ENCODE measurements around the gene TP63. TPM values are rescaled to one million over a fixed set of nuclear protein-coding genes. Genes with fewer than 3 reads are reported as not detected.

Gene TP63
- polyA plus RNA-seq, 1 experiment: not detected

- DNase-seq (ENCODE audit: low read depth): no peak
- TF ChIP-seq CTCF (IDR thresholded peaks at IDR 0.05; ENCODE audit: insufficient read depth, low read depth, low read length): no peak
- ChIA-PET POLR2A (no interaction called here), CTCF (no interaction called here)
- peaks cover 2% of the 10 kb centered on the region; the same call in 1 of the 2 replicates for H3K27me3 ChIP-seq (ENCODE audit: control insufficient read depth, insufficient read depth, low read length)
- H3K36me3 ChIP-seq (ENCODE audit: control insufficient read depth, insufficient read depth, low read length): no peaks in the 10 kb centered on the region
- H3K4me3 ChIP-seq (ENCODE audit: low read depth, low read length): no peak overlapping the region
Observed at GRCh38 chr3:189869165-189869564, 238.0 kb downstream of the TP63 start.

DNA sequence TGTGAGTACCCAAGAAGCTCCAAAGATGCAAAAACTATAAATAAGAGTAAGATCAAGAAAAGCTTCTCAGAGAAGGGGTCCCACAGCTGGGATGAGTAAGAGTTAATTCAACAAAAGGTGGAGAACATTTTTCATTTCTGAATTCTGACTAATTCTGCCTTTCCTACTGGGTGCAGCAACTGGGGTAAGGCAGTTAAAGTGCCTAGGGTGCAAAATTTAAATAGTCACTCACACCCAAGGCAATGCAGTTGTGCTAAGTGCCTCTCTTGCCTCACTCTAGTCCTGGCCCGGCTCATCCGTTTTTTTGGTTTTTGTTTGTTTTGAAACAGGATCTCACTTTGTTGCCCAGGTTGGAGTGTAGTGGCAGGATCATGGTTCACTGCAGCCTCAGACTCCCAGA lies 240.2 kb downstream of the TP63 start:
- TF ChIP-seq CTCF (IDR thresholded peaks at IDR 0.05; ENCODE audit: insufficient read depth, low read depth, low read length): no peak
- peaks cover 2% of the 10 kb centered on the region; the same call in 1 of the 2 replicates for H3K27me3 ChIP-seq (ENCODE audit: control insufficient read depth, insufficient read depth, low read length)
- CTCF ChIA-PET: interaction anchor here (1.2 kb wide), 1 partner anchor 24 kb away, joined by 3 read pairs; no protein-coding TSS in a partner anchor
- no peak overlapping the region for H3K4me3 ChIP-seq (ENCODE audit: low read depth, low read length)
- no peak for DNase-seq (ENCODE audit: low read depth)
- POLR2A ChIA-PET: no interaction called here
- H3K36me3 ChIP-seq (ENCODE audit: control insufficient read depth, insufficient read depth, low read length): no peaks in the 10 kb centered on the region

DNA sequence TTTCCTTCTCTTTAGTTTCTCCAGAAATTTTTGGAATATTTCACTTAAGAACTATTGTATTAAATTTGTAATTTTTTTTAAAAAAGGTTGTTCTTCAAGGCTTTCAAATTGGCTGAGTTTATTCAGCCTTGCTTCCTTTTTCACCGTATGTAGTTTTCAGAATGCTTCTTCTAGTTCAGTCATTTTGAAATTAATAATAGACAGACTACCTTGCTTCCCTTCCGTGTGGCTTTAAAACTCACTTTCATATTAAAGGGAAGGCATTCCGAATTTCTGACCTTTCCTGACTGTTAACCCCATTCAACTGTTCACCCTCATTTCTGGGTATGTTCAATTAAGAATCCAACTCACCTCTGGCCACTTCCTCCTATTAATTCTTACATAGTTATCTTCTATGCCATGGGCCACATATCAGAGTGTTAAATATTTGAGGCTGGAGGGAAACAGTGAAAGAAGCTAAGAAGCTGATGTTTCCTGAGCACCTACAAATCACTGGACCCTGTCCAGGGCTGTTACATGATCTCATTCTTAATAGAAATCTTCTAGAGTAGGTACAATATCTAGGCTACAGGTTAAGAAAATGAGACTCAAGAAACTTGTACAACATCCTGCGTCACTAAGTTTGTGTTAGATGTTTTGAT lies 252.0 kb downstream of the TP63 start:
- Histone ChIP-seq H3K4me3 (ENCODE audit: low read depth, low read length) (no peak overlapping the region), H3K27me3 (ENCODE audit: control insufficient read depth, insufficient read depth, low read length) (0 out of 2 replicates have a peak, but pooled peaks cover 3% of the 10 kb centered on the region), H3K36me3 (ENCODE audit: control insufficient read depth, insufficient read depth, low read length) (no peaks in the 10 kb centered on the region)
- CTCF ChIA-PET: no interaction called here
- no peak for TF ChIP-seq CTCF (IDR thresholded peaks at IDR 0.05; ENCODE audit: insufficient read depth, low read depth, low read length)
- DNase-seq (ENCODE audit: low read depth): no peak
- POLR2A ChIA-PET: no interaction called here

- H3K36me3 ChIP-seq (ENCODE audit: control insufficient read depth, insufficient read depth, low read length): no peaks in the 10 kb centered on the region
- H3K4me3 ChIP-seq (ENCODE audit: low read depth, low read length): no peak overlapping the region
- TF ChIP-seq CTCF (IDR thresholded peaks at IDR 0.05; ENCODE audit: insufficient read depth, low read depth, low read length): no peak
- H3K27me3 ChIP-seq (ENCODE audit: control insufficient read depth, insufficient read depth, low read length): peaks cover 2% of the 10 kb centered on the region; the same call in 1 of the 2 replicates
- ChIA-PET POLR2A (no interaction called here), CTCF (no interaction called here)
- no peak for DNase-seq (ENCODE audit: low read depth)
Observed at GRCh38 chr3:189890496-189890895, 259.3 kb downstream of the TP63 start.

GRCh38 chr3:189896533-189896932 lies 265.3 kb downstream of the TP63 start:
- TF ChIP-seq CTCF (IDR thresholded peaks at IDR 0.05; ENCODE audit: insufficient read depth, low read depth, low read length): no peak
- CTCF ChIA-PET: interaction anchor here (0.6 kb wide), 1 partner anchor 211 kb away, joined by 3 read pairs; no protein-coding TSS in a partner anchor
- POLR2A ChIA-PET: interaction anchor here (0.6 kb wide), 1 partner anchor 1344 kb away, joined by 3 read pairs; no protein-coding TSS in a partner anchor

More at GRCh38 chr3:189896533-189896932, 265.3 kb downstream of the TP63 start:
- Histone ChIP-seq H3K4me3 (ENCODE audit: low read depth, low read length) (no peak overlapping the region), H3K36me3 (ENCODE audit: control insufficient read depth, insufficient read depth, low read length) (no peaks in the 10 kb centered on the region), H3K27me3 (ENCODE audit: control insufficient read depth, insufficient read depth, low read length) (peaks cover 2% of the 10 kb centered on the region; the same call in 1 of the 2 replicates)
- no peak for DNase-seq (ENCODE audit: low read depth)
